CD4-positive, alpha-beta T cell (primary cell): ENCODE data around the gene GNG13. TPM values are rescaled to one million over a fixed set of nuclear protein-coding genes. Genes with fewer than 3 reads are reported as not detected.

Experiments
- ATAC-seq: fragments of 200-7000 bp; cut with Tn5 transposase; one replicate; pipeline ENCODE4 v1.10.0; 2022; ENCODE audit warnings: mild to moderate bottlenecking; ENCODE audit not compliant: poor library complexity
- CTCF ChIA-PET: fragments of 350-600 bp; sonication (Branson Sonifier 250); formaldehyde crosslinking; loops from one replicate; lab custom pipeline; 2021; ENCODE audit warnings: antibody characterized with exemption, inconsistent platforms; lab: Charles Lee
- POLR2A ChIA-PET: fragments of 350-600 bp; sonication (Branson Sonifier 250); formaldehyde crosslinking; loops from one replicate; lab custom pipeline; 2021; ENCODE audit warnings: antibody characterized with exemption, inconsistent platforms; lab: Charles Lee
- DNase-seq, 14 experiments: peaks; one replicate each; pipeline ENCODE4 v3.0.0-alpha.2; 2013 to 2020; ENCODE audit warnings: mixed read lengths in 2 of 14
- H3K27ac ChIP-seq, 2 donors: one replicate each; pipeline versions ENCODE4 v1.5.1 to v1.7.0; 2013; ENCODE audit warnings: low read length in 2 of 2, low read depth in 1 of 2, mild to moderate bottlenecking in 1 of 2
- H3K27me3 ChIP-seq, 2 experiments: 1 replicate in 1 of 2; 2 replicates in 1 of 2; pipeline versions ENCODE4 v1.6.1 to v1.7.0; 2013; ENCODE audit warnings: low read length in 2 of 2, control low read depth in 1 of 2, mild to moderate bottlenecking in 1 of 2, moderate library complexity in 1 of 2; ENCODE audit not compliant: insufficient read depth in 2 of 2, control insufficient read depth in 1 of 2
- H3K36me3 ChIP-seq: one replicate; pipeline ENCODE4 v1.6.1; 2013; ENCODE audit warnings: low read length, control low read depth; ENCODE audit not compliant: insufficient read depth
- H3K4me1 ChIP-seq: one replicate; pipeline ENCODE4 v1.6.1; 2013; ENCODE audit warnings: low read length, control low read depth; ENCODE audit not compliant: insufficient read depth
- H3K4me3 ChIP-seq: one replicate; pipeline ENCODE4 v1.5.1; 2013; ENCODE audit warnings: mild to moderate bottlenecking, low read length, moderate library complexity
- H3K9me3 ChIP-seq, 2 experiments: 1 replicate in 1 of 2; 2 replicates in 1 of 2; pipeline versions ENCODE4 v1.6.1 to v1.7.0; 2013; ENCODE audit warnings: low read length in 2 of 2, mild to moderate bottlenecking in 2 of 2, control low read depth in 1 of 2, moderate library complexity in 1 of 2; ENCODE audit not compliant: control insufficient read depth in 1 of 2, insufficient read depth in 1 of 2
- H3K27ac Mint-ChIP-seq: one replicate; pipeline ENCODE4 v1.8.0; 2020; ENCODE audit warnings: mixed read lengths
- H3K27me3 Mint-ChIP-seq: one replicate; pipeline ENCODE4 v1.8.0; 2021; ENCODE audit warnings: mixed read lengths
- H3K36me3 Mint-ChIP-seq: one replicate; pipeline ENCODE4 v1.8.0; 2021; ENCODE audit warnings: low read depth, mixed read lengths
- H3K4me1 Mint-ChIP-seq: one replicate; pipeline ENCODE4 v1.8.0; 2021; ENCODE audit warnings: low read depth, mixed read lengths
- H3K4me3 Mint-ChIP-seq: one replicate; pipeline ENCODE4 v1.8.0; 2020; ENCODE audit warnings: mild to moderate bottlenecking, mixed read lengths
- H3K9me3 Mint-ChIP-seq: one replicate; pipeline ENCODE4 v1.8.0; 2020; ENCODE audit warnings: mixed read lengths
- CTCF ChIP-seq: fragments of 200-600 bp; IDR thresholded peaks from one replicate; pipeline ENCODE4 v1.8.0; 2022; ENCODE audit warnings: antibody characterized with exemption, mild to moderate bottlenecking
- intact Hi-C, 2 experiments: fragments of 100-400 bp; cut with DNase I in 1 of 2; cut with micrococcal nuclease in 1 of 2; formaldehyde crosslinking; loops; one replicate each; pipeline versions ENCODE4 v1.15.1 to v1.9.0; 2023 to 2025; cut with DNase I, micrococcal nuclease
- total RNA-seq, 174 experiments: library from RNA in 2 of 174; stranded (reverse) in 2 of 174; gene quantifications; one replicate each; pipeline ENCODE4 v1.2.3 and lab custom pipeline; 2021 to 2026

Gene GNG13
- total RNA-seq, 2 experiments from 2014 or later, result not detected

DNA sequence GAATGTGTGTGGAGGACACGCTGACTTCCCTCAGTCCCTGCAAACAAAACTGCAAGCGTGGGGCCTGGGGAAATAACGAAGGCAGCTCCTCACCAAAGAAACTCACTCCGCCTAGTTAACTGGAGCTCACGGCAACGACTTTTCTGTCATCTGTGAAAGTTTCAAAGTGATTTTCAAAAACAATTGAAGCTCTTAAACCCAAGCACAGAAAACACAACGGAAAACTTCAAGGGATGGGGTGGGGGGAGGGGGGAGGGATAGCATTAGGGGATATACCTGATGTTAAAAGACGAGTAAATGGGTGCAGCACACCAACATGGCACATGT lies 3.2 kb upstream of the GNG13 start:
- Histone ChIP-seq H3K27ac (no peak overlapping the region), H3K9me3 (peaks cover 0 to 23% of the 10 kb centered on the region in 2 experiments), H3K4me3 (no peak overlapping the region), H3K27me3 (peaks cover 25 to 31% of the 10 kb centered on the region in 2 experiments), H3K4me1 (peaks cover 23% of the 10 kb centered on the region), H3K36me3 (no peaks in the 10 kb centered on the region)
- POLR2A ChIA-PET, result interaction anchor here (1.1 kb wide), 1 partner anchor 15 kb away, joined by 3 read pairs; the partner anchor contains the start of genes CHTF18 and RPUSD1
- DNase-seq (no peak), ATAC-seq (no peak)
- intact Hi-C loops, result no loop called here
- no peak for TF ChIP-seq CTCF
- Mint-ChIP-seq H3K36me3 (no peaks in the 10 kb centered on the region), H3K9me3 (no peaks in the 10 kb centered on the region), H3K27ac (no peak overlapping the region), H3K4me3 (no peak overlapping the region), H3K27me3 (peaks cover 10% of the 10 kb centered on the region), H3K4me1 (peaks cover 9% of the 10 kb centered on the region)
- CTCF ChIA-PET, result no interaction called here

DNA sequence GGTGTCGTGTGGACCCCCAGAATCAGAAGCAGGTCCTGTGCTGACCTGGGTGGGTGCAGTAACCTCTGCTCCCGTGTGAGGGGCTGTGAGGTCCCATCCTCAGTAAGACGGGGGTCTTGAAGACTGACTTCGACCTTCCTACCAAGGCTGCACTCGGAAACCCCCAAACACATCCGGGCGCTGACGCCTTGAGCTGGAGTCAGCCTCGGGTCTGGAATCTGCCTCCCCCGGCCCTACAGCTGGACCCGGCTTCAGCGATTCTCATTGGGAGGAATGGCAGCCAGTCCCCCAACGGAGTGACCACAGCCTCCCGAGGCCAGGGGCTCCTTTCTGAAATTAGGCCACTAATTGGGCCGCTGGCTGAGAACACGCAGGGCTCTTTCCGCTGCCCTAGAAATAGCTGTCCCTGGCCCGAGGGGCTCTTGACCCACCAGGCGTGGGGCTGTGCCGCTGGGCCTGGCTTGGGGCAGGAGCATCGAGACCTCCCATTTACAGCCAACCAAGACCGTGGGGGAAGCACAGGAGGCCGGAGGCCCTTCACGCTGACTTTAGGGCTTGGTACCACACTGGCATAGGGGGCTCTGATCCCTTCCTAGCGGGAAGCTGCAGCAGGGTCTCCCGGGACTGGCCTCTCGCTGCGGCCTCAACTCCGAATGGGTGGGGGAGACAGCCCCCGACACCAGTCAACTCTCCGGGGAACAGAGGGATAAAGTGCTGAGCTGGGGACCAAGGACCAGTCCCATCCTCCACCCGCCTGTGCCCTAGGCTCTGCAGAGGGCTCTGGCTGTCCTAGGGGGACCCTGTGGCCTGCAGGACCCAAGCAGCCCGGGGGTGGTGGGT lies 2.6 kb upstream of the GNG13 start:
- ATAC-seq, result no peak
- intact Hi-C loops, result no loop called here

DNA sequence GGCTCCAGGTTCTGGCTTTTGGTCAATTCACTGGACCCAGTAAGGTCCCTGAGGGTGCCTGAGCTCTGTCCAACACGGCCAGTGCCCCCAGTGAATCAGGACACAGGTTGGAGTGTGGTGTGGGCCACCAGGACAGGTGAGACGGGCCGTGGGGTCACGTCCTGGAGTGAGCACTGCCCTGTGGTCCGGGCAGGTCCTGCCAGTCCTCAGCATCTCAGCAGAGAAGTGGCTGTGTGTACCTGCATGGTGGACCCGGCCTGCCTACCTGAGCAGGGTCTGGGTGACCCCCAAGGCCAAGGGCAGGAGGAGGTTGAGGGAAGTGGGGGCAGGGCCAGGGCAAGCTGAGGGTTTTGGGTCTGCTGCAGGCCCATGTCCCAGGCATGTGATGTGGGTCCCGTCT lies 1.9 kb upstream of the GNG13 start:
- intact Hi-C loops, result no loop called here
- no peaks in the 10 kb centered on the region for H3K9me3 Mint-ChIP-seq
- H3K27me3 Mint-ChIP-seq, result peaks cover 14% of the 10 kb centered on the region
- H3K27me3 ChIP-seq, result peaks cover 25 to 31% of the 10 kb centered on the region in 2 experiments
- H3K36me3 Mint-ChIP-seq, result no peaks in the 10 kb centered on the region
- H3K4me1 Mint-ChIP-seq, result no peaks in the 10 kb centered on the region
- H3K4me3 Mint-ChIP-seq, result no peak overlapping the region
- peaks cover 14% of the 10 kb centered on the region for H3K4me1 ChIP-seq
- no peak overlapping the region for H3K4me3 ChIP-seq
- ChIA-PET POLR2A (interaction anchor here (0.6 kb wide), 1 partner anchor 401 kb away, joined by 3 read pairs; the partner anchor contains the start of gene DECR2), CTCF (no interaction called here)
- no peak for TF ChIP-seq CTCF
- no peaks in the 10 kb centered on the region for H3K36me3 ChIP-seq
- ATAC-seq, result no peak
- no peak overlapping the region for H3K27ac Mint-ChIP-seq
- H3K9me3 ChIP-seq, result peaks cover 0 to 23% of the 10 kb centered on the region in 2 experiments
- no peak overlapping the region for H3K27ac ChIP-seq
- no peak for DNase-seq

More for the DNA sequence above, 2.6 kb upstream of the GNG13 start:
- Histone ChIP-seq H3K4me3 (no peak overlapping the region), H3K4me1 (peaks cover 17% of the 10 kb centered on the region), H3K27ac (no peak overlapping the region), H3K36me3 (no peaks in the 10 kb centered on the region), H3K27me3 (peaks cover 25 to 31% of the 10 kb centered on the region in 2 experiments), H3K9me3 (peaks cover 0 to 23% of the 10 kb centered on the region in 2 experiments)
- H3K4me1 Mint-ChIP-seq, result peaks cover 4% of the 10 kb centered on the region
- no peak for DNase-seq
- H3K27me3 Mint-ChIP-seq, result peaks cover 10% of the 10 kb centered on the region
- no peaks in the 10 kb centered on the region for H3K9me3 Mint-ChIP-seq
- POLR2A ChIA-PET, result interaction anchor here (1.1 kb wide), 1 partner anchor 15 kb away, joined by 3 read pairs; the partner anchor contains the start of genes CHTF18 and RPUSD1
- no peaks in the 10 kb centered on the region for H3K36me3 Mint-ChIP-seq
- H3K27ac Mint-ChIP-seq, result no peak overlapping the region
- CTCF ChIA-PET, result no interaction called here
- H3K4me3 Mint-ChIP-seq, result no peak overlapping the region
- TF ChIP-seq CTCF, result no peak
